GM12892 (cell line): ENCODE data around the gene C1orf198.

ENCODE experiments used
- POLR2A ChIP-seq: IDR thresholded peaks from 2 replicates; pipeline ENCODE4 v1.6.1; 2011; ENCODE audit warnings: low read depth, low read length, control low read depth
- TAF1 ChIP-seq: IDR thresholded peaks from 2 replicates; pipeline ENCODE4 v1.6.1; 2011; ENCODE audit warnings: low read depth, mild to moderate bottlenecking, control low read depth, low read length, borderline replicate concordance

DNA sequence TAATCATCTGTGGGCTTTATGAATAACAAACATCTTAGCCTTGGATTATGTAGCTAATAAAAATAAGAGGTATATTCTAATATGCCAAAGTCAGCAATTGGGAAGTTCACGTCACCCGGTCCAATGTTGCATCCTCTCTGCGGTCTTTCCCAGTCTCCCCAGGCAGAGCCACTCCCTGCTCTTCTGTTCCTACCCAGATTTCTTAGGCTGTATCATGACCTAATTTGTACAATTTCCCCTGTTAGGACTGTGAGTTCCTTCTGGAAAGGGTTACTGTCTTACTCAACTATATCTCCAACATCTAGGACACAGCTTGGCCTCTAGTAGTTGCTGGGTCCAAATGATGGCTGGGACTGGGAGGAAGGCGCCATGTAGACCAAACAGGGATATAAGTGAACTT lies 29.8 kb upstream of the C1orf198 start:
- TF ChIP-seq POLR2A (no peak), TAF1 (no peak)
